Measurements from ENCODE around the gene KRTAP9-4.
"Not testable (repeated sequence)": the region's sequence is repeated elsewhere in the genome, so short reads cannot be mapped to it uniquely, and the experiment has no call there.

KRTAP9-4 gene, protein sequence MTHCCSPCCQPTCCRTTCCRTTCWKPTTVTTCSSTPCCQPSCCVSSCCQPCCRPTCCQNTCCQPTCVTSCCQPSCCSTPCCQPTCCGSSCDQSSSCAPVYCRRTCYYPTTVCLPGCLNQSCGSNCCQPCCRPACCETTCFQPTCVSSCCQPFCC

DNA sequence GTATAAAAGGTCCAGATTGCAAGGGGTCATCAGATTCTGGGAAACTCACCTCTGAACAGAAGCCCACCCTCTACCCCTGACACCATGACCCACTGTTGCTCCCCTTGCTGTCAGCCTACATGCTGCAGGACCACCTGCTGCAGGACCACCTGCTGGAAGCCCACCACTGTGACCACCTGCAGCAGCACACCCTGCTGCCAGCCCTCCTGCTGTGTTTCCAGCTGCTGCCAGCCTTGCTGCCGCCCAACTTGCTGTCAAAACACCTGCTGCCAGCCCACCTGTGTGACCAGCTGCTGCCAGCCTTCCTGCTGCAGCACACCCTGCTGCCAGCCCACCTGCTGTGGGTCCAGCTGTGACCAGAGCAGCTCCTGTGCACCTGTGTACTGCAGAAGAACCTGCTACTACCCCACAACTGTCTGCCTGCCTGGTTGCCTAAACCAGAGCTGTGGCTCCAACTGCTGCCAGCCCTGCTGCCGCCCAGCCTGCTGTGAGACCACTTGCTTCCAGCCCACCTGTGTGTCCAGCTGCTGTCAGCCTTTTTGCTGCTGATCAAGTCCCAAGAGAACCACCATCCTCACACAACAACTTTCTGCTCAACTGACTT is at the start of gene KRTAP9-4:
Gene KRTAP9-4, plus strand, starts transcription at position 51 of the 604 bp plus-strand sequence. Its CDS starts 34 bp downstream, at position 85.
- DNase-seq (ENCODE audit: low spot score), result not testable (repeated sequence)

DNA sequence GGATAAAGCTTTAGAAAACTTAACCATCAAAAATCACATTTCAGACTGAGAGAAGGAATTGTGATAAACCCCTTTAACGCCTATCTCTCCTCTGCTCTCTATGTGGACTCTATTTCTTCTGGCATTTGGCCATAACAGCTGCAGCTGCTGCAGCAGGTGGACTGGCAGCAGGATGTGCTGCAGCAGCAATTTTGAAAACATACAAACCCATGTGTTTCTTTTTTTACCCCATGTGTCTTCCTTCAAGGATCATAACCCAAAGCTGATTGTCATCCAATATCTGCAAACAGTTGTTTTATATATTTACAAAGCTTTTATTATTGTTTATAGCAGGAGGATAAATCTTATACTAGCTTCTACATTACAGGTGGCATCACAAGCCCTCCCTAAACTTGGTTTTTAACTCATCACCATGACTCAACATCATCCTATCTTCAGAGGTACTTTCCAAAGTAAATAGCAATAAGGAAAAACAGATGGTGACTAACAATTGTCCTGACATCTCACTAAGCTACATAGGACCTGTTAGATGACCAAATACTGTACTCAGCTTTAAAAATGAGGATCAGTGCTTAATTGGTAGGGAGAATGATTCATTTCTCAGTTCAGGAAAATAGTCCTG is 37.5 kb upstream of the KRTAP9-4 start:
- TF ChIP-seq, protein P1, sequence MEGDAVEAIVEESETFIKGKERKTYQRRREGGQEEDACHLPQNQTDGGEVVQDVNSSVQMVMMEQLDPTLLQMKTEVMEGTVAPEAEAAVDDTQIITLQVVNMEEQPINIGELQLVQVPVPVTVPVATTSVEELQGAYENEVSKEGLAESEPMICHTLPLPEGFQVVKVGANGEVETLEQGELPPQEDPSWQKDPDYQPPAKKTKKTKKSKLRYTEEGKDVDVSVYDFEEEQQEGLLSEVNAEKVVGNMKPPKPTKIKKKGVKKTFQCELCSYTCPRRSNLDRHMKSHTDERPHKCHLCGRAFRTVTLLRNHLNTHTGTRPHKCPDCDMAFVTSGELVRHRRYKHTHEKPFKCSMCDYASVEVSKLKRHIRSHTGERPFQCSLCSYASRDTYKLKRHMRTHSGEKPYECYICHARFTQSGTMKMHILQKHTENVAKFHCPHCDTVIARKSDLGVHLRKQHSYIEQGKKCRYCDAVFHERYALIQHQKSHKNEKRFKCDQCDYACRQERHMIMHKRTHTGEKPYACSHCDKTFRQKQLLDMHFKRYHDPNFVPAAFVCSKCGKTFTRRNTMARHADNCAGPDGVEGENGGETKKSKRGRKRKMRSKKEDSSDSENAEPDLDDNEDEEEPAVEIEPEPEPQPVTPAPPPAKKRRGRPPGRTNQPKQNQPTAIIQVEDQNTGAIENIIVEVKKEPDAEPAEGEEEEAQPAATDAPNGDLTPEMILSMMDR (IDR thresholded peaks at IDR 0.05; ENCODE audit: extremely low read depth, missing control alignments), result no peak
- DNase-seq (ENCODE audit: low spot score), result no peak

DNA sequence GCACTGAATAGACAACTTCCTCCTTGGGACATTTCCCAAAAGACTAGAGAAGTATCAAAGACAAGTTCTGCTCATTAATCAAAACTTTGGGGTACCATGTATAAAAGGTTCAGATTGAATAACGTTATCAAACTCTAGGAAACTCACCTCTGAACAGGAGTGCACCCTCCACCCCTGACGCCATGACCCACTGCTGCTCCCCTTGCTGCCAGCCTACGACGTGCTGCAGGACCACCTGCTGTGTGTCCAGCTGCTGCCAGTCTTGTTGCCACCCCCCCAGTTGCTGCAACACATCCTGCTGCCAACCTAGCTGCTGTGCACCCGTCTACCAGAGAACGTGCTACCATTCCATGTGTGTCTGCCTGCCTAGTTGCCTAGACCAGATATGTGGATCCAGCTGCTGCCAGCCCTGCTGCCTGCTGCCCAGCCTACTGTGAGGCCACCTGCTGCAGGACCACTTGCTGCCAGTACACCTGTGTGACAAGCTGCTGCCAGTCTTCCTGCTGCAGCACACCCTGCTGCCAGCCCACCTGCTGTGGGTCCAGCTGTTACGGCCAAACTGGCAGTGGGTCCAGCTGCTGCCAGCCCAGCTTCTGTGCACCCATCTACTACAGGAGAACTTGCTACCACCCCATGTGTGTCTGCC is 36.8 kb upstream of the KRTAP9-4 start:
- TF ChIP-seq, protein P1 (IDR thresholded peaks at IDR 0.05; ENCODE audit: extremely low read depth, missing control alignments), result no peak
- no peak for DNase-seq (ENCODE audit: low spot score)

DNA sequence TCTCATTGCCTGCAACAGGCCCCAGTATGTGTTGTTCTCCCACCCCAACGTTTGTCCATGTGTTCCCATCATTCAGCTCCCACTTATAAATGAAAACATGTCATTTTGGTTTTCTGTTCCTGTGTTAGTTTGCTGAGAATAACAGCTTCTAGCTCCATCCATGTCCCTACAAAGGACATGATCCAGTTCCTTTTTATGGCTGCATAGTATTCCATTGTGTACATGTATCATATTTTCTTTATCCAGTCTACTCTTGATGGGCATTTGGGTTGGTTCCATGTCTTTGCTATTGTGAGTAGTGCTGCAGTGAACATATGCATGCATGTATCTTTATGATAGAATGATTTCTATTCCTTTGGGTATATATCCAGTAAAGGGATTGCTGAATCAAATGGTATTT is 33.8 kb upstream of the KRTAP9-4 start:
- TF ChIP-seq, protein P1 (IDR thresholded peaks at IDR 0.05; ENCODE audit: extremely low read depth, missing control alignments), result no peak
- DNase-seq (ENCODE audit: low spot score), result no peak

DNA sequence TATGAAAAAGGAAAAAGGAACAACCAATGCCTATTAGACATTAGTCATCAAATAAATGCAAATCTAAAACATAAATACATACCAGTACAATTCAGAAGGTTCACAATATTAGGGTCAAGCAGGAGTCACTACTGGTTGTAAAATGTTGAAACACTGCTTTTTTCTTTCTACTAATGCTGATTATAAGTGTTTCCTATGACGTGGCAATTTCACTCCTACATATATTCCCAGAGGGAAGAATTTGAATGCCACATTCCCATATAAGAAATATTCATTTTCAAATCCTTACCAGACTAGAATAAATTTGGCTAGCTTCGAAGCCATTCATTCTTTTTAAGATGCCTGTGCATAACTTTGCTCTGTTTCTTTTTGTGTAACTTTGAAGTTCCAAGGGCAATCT is 25.7 kb upstream of the KRTAP9-4 start:
- TF ChIP-seq, protein P1 (IDR thresholded peaks at IDR 0.05; ENCODE audit: extremely low read depth, missing control alignments), result no peak
- DNase-seq (ENCODE audit: low spot score), result no peak

DNA sequence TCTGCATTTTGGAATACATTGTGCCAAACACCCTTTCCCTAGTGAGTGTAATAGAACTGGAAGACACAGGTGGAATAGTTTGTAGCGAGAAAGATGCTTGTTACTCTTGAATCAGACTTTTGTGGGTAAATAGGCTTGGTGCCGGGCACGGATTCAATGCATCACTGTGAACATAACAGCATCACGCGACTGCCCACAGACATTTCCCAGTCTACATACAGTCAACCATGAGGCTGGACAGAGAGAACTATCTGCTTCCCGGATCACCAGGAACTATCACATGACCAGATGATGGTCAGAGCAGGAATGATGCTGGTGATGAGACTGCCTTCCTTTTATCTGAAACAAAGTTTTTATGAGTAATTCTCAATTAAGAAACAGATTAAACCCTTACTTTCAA is 23.4 kb upstream of the KRTAP9-4 start:
- no peak for DNase-seq (ENCODE audit: low spot score)

DNA sequence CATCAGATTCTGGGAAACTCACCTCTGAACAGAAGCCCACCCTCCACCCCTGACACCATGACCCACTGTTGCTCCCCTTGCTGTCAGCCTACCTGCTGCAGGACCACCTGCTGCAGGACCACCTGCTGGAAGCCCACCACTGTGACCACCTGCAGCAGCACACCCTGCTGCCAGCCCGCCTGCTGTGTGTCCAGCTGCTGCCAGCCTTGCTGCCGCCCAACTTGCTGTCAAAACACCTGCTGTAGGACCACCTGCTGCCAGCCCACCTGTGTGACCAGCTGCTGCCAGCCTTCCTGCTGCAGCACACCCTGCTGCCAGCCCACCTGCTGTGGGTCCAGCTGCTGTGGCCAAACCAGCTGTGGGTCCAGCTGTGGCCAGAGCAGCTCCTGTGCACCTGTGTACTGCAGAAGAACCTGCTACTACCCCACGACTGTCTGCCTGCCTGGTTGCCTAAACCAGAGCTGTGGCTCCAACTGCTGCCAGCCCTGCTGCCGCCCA is 22.8 kb upstream of the KRTAP9-4 start, which contains the start of gene KRTAP9-2:
Gene KRTAP9-2, plus strand, starts transcription at position 51 of the 498 bp plus-strand sequence. Its CDS starts 7 bp downstream, at position 58.
- DNase-seq (ENCODE audit: low spot score), result not testable (repeated sequence)

More for the DNA sequence above, 23.4 kb upstream of the KRTAP9-4 start:
- TF ChIP-seq, protein P1 (IDR thresholded peaks at IDR 0.05; ENCODE audit: extremely low read depth, missing control alignments), result no peak

DNA sequence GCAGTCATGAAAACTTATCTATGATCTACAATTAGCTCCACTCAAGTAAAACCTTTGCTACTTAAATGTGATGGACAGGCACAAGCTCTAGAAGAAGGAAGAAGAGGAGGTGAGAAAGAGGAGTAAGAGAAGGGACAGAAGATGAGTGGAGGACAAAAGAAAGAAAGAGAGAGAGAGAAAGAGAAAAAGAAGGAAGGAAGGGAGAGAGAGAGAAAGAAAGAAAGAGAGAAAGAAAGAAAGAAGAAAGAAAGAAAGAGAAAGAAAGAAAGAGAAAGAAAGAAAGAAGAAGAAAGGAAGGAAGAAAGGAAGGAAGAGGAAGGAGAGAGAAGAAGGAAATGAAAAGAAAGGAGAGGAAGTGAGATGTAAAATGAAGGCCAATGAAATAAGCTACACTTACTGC is 19.4 kb upstream of the KRTAP9-4 start:
- DNase-seq (ENCODE audit: low spot score), result no peak
- TF ChIP-seq, protein P1 (IDR thresholded peaks at IDR 0.05; ENCODE audit: extremely low read depth, missing control alignments), result no peak

Data from GM20000 (cell line).